HuH-7.5 (cell line): Measurements from ENCODE around the gene CDK6.

ENCODE experiments used
- DNase-seq: peaks from one replicate; pipeline ENCODE4 v3.0.0; 2011; ENCODE audit warnings: low spot score

Gene CDK6

DNA sequence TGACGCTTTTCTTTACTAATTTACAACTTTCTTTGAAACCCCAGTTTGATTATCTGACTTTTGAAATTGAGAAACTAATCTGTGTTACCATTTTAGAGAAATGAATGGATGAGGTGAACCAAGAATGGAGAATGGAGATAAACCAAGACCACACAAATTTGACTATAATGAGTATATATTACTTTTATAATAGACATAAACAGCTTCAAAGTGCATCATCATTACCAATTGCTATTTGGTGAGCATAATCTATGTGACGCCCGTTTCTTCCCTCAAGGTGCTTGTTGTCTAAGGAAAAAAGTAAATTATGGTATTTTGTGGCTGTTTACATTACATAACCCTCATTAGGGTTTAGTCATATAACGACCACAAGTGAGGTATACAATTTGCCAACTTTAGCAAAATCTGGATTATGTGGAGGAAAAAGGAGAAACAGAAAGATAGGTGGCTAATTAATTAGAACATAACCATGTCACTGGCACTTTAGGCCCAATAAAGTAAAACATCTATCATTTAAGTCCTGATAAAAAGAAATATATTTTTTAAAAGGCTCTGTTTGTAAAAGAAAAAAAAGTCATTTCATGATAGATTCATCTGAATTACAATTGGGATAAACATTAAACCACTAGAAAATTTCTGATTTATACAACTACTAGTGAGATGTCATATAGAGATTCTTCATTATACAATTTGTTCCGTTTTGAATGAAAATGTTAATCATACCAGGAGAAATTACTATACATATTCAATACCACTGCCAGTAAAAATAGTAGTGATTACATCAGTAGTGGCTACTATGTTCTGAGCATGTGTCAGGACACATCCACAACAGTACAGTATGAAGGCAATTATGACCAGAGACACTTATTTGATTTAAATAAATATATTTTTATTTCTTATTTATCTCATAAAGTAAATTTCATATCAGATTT, 128.0 kb downstream of the CDK6 start:
- DNase-seq: no peak

- no peak for DNase-seq
These were observed 128.9 kb downstream of the CDK6 start for GRCh38 chr7:92707435-92707834.

DNA sequence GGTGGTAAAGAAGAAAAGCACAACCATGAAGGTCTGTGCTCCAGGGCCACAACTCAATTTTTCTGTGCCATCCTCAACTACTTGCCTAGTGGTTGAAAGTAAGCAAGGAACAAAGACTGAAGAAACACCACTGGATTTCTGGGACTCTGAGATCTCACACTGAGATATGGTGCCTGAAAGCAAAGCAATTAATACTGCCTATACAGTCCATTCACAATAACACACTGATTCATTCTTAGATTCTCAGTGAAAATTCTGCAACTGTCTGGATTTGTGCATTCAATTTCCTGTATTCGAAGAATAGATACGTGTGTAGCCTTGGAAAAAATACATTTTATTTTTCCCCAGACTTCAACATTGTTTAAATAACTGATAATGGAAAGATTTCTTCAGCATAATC, 129.8 kb downstream of the CDK6 start:
- DNase-seq: no peak

DNA sequence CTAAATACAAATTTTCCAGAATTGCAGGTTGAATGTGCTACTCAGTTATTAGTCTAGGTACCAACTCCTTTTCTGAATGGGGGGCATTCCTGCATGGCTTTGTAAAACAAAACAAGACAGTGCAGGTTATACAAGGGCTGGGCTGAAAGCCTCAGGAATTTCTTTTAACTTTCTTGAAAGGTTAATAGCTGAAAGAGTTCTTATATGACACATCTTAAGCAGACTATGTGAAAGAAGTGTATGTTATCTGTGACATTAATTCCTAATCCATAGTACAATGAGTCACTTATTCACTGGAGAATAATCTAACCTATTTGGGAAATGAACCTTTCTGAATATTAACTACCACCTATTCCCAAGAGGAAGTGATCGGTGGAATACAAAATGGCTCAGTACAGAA, 130.5 kb downstream of the CDK6 start:
- DNase-seq: no peak

DNA sequence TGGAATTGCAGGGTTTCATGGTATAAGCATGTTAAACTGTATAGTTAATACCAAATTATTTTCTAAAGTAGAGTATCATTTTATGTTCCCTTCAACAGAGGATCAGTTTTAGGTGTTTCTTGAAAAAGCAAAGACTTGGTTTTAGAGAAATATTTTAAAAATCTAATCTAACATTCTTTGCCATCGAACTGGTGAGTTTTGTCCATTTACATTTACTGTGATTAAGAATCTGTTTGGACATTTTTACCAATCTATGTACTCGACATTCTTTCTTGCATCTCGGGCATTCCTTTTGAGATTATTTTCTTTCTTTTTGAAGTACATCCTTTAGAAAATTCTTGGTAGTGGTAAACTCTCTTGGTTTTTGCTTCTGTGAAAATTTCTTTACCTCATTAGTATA, 131.5 kb downstream of the CDK6 start:
- no peak for DNase-seq

GRCh38 chr7:92702535-92702934, 133.8 kb downstream of the CDK6 start:
- DNase-seq: no peak

GRCh38 chr7:92699966-92700514, 136.3 kb downstream of the CDK6 start:
- no peak for DNase-seq

DNA sequence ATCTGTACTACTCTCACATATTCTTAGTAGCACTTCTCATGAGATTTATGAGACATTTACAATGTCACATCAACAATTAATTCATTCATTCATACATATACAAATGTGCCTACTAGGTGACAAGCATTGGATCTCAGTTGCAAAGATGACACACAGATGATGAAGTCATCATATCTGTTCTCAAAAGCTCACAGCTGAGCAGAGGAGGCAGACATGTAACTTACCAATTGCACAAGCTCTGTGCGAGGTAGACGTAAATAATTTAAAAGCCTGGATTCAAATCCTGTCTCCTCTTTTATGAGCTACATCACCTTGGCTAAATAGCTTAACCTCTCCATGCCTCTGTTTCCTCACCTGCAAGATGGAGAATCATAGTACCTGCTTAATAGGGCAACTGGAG, 136.8 kb downstream of the CDK6 start:
- DNase-seq: no peak

- DNase-seq: no peak
These were observed 138.0 kb downstream of the CDK6 start for GRCh38 chr7:92698237-92698841.

GRCh38 chr7:92697414-92697813, 139.0 kb downstream of the CDK6 start:
- no peak for DNase-seq

GRCh38 chr7:92697012-92697411, 139.4 kb downstream of the CDK6 start:
- DNase-seq: no peak

- no peak for DNase-seq
These were observed 139.8 kb downstream of the CDK6 start for GRCh38 chr7:92696584-92696983.

DNA sequence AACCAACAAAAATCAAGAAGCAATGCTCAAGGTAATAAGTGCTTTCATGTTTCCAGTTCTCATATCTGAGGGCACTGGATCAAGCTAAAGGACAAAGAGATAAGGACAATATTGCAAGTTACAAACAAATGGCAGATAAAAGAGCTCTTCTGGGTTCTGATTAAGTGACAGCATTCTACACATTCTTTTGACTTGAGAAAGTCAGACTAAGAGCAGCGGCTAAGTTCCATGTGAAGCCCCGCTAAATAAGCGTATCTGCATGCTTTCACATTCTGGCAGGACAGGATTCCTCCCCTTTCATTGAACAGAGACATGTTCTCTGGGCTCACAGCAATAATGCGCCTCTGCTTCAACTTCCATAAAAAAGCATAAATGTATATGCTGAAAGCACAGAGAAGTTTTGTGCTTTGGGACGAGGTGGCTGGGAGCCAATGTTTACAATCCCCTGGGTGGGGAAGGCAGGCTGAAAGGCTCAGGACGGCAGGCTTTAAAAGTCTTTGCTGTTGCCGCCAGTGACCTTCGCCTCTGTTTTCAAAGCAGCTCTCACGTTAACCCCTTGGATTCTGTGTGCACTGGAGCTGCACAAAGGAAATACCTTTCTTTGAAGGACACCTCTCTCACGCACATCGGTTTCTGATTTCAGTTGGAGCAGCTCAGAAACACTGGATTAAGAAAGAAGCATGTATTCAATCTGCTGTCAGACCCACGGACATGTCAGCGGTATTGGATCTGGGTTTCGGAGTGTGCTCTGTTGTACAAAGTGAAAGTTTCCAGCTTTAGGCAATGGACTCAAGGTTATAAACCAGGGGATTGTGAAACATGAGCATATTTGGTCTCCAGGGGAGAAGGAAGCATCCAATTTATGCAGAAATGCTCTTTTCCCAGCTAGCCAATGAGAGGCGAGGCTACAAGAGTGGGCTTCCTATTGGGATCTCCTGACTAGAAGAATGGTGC, 140.8 kb downstream of the CDK6 start:
- peak; percentile 17 for DNase-seq

- no peak for DNase-seq
These were observed 142.2 kb downstream of the CDK6 start for GRCh38 chr7:92694211-92694610.

DNA sequence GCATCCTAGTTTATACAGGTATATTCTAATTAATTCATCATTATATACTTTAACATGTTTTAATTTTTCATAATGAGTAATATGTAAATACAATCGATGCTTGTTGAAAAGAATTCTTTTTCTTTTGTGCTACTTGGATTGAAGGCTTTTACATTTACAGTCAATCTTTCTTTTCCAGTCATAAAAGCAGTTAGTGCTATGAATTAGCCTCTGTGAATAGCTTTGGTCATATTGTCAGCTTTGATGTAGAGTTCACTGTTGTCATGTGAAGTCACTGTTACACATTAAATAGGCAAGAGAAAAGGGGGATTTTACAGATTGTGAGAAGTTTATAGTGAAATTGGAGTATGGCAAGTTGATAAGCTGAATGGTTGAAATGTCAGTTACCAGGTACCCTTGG, 142.9 kb downstream of the CDK6 start:
- no peak for DNase-seq

- no peak for DNase-seq
These were observed 144.8 kb downstream of the CDK6 start for GRCh38 chr7:92691578-92691977.

- no peak for DNase-seq
These were observed 151.0 kb downstream of the CDK6 start for GRCh38 chr7:92685136-92686042.

GRCh38 chr7:92684274-92684673, 152.1 kb downstream of the CDK6 start:
- DNase-seq: no peak

GRCh38 chr7:92682903-92683539, 153.4 kb downstream of the CDK6 start:
- DNase-seq: peak; percentile 6

DNA sequence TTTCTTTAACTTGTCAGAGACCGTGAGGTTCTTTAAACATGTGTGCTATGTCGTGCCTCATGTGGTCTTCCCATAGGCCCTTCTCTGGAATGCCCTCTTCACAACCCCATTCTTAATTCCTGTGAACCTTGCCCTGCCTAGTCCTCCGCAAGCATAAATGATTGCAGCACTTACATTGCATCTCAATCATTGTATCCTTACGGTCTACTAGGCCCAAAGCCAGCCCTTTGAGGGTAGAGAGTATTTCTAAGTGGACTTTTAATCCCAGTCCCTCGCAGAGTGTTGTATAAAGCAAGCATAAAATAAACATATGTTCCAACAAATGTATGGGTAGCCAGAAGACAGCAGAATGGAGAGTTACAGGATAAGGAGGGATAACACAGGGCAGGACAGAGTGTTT, 154.0 kb downstream of the CDK6 start:
- DNase-seq: no peak

- DNase-seq: no peak
These were observed 154.7 kb downstream of the CDK6 start for GRCh38 chr7:92681633-92682032.
